Suprapubic skin (tissue), 4 donors: ENCODE measurements around the gene FAM219A.

Experiments used
- EP300 ChIP-seq: sonication (generic); formaldehyde crosslinking; IDR thresholded peaks from one replicate; pipeline ENCODE4 v1.6.1; 2017; ENCODE audit warnings: antibody characterized with exemption
- POLR2A ChIP-seq, 2 donors: fragments of 450-650 bp; IDR thresholded peaks; one replicate each; pipeline ENCODE4 v1.6.1; 2017; ENCODE audit warnings: antibody characterized with exemption in 2 of 2, mild to moderate bottlenecking in 2 of 2, moderate library complexity in 2 of 2
- POLR2AphosphoS5 ChIP-seq, 3 donors: sonication (generic); formaldehyde crosslinking; IDR thresholded peaks; one replicate each; pipeline ENCODE4 v1.6.1; 2017; ENCODE audit warnings: antibody characterized with exemption in 3 of 3
- TF ChIP-seq, protein P1 (sequence below), 2 donors: fragments of 200-600 bp in 1 of 2; fragments of 450-650 bp in 1 of 2; sonication (generic) in 1 of 2; IDR thresholded peaks; one replicate each; pipeline ENCODE4 v1.5.1; 2016 to 2019; ENCODE audit warnings: antibody characterized with exemption in 2 of 2, mild to moderate bottlenecking in 1 of 2, moderate library complexity in 1 of 2

DNA sequence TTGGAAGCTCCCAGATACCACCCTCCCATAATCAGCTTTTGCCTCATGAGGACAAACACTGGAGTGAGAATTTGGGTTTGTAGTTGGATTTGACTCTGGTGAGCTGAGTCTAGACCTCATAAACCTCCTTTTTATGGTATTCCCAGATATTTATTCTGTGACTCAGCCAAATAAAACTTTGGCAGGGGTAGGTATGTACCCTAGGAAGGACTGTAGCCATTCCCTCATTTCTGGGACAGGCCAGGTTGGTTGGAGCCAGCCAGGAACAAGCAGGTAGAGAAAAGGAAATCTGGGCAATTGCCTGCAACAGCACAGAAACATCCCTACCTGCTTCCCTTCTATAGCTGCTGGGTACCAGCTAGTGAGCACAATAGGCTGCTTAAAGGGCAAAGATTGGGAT lies 45.0 kb upstream of the FAM219A start:
- no peak for TF ChIP-seq POLR2A (IDR thresholded peaks at IDR 0.05)
- TF ChIP-seq, protein P1, sequence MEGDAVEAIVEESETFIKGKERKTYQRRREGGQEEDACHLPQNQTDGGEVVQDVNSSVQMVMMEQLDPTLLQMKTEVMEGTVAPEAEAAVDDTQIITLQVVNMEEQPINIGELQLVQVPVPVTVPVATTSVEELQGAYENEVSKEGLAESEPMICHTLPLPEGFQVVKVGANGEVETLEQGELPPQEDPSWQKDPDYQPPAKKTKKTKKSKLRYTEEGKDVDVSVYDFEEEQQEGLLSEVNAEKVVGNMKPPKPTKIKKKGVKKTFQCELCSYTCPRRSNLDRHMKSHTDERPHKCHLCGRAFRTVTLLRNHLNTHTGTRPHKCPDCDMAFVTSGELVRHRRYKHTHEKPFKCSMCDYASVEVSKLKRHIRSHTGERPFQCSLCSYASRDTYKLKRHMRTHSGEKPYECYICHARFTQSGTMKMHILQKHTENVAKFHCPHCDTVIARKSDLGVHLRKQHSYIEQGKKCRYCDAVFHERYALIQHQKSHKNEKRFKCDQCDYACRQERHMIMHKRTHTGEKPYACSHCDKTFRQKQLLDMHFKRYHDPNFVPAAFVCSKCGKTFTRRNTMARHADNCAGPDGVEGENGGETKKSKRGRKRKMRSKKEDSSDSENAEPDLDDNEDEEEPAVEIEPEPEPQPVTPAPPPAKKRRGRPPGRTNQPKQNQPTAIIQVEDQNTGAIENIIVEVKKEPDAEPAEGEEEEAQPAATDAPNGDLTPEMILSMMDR (IDR thresholded peaks at IDR 0.05), result no peak
- TF ChIP-seq EP300, result no peak
- no peak for TF ChIP-seq POLR2AphosphoS5 (IDR thresholded peaks at IDR 0.05)
